PC-3 (cell line): Measurements from ENCODE around the gene IBA57. TPM values are rescaled to one million over a fixed set of nuclear protein-coding genes. Genes with fewer than 3 reads are reported as not detected.

ENCODE experiments used
- ATAC-seq: fragments of 200-7000 bp; cut with Tn5 transposase; 2 replicates; pipeline ENCODE4 v1.9.1; 2020; ENCODE audit warnings: mild to moderate bottlenecking, moderate library complexity
- BruUV-seq: library from RNA; stranded (reverse); fragments of 400-500 nt; replicated peaks from 2 replicates; lab custom pipeline; 2021; lab: Mats Ljungman, UMichigan
- CTCF ChIA-PET: fragments of 300-600 bp; sonication (Branson Sonifier 250); formaldehyde crosslinking; loops from one replicate; lab custom pipeline; 2022; ENCODE audit warnings: antibody characterized with exemption; lab: Charles Lee
- POLR2A ChIA-PET: fragments of 300-600 bp; sonication (Branson Sonifier 250); formaldehyde crosslinking; loops from one replicate; lab custom pipeline; 2022; ENCODE audit warnings: antibody characterized with exemption; ENCODE audit not compliant: unreplicated experiment; lab: Charles Lee
- DNase-seq: peaks from one replicate; pipeline ENCODE4 v3.0.0-alpha.2; 2015
- H2AFZ ChIP-seq: fragments of 300-600 bp; sonication (generic); 2 replicates; pipeline ENCODE4 v1.6.0; 2016; ENCODE audit warnings: antibody characterized with exemption, low read length
- H3F3A ChIP-seq: fragments of 300-600 bp; sonication (generic); one replicate; pipeline ENCODE4 v1.6.0; 2017; ENCODE audit warnings: antibody characterized with exemption, low read length, control low read depth, mild to moderate bottlenecking; ENCODE audit not compliant: unreplicated experiment
- H3K27ac ChIP-seq: fragments of 300-600 bp; sonication (generic); 2 replicates; pipeline ENCODE4 v1.5.1; 2016; ENCODE audit warnings: mild to moderate bottlenecking, low read length
- H3K27me3 ChIP-seq: fragments of 300-600 bp; sonication (generic); 2 replicates; pipeline ENCODE4 v1.6.1; 2016; ENCODE audit warnings: low read length, mixed read lengths
- H3K36me3 ChIP-seq: fragments of 300-600 bp; sonication (generic); 2 replicates; pipeline ENCODE4 v1.6.1; 2016; ENCODE audit warnings: low read depth, mixed run types, low read length, mixed read lengths
- H3K4me1 ChIP-seq: fragments of 300-600 bp; sonication (generic); 2 replicates; pipeline ENCODE4 v1.5.1; 2016; ENCODE audit warnings: low read length; ENCODE audit not compliant: insufficient read depth
- H3K4me2 ChIP-seq: fragments of 300-600 bp; sonication (generic); 2 replicates; pipeline ENCODE4 v1.6.0; 2016; ENCODE audit warnings: low read length
- H3K4me3 ChIP-seq: fragments of 300-600 bp; sonication (generic); 2 replicates; pipeline ENCODE4 v1.5.1; 2016; ENCODE audit warnings: mild to moderate bottlenecking, low read length, mixed read lengths
- H3K79me2 ChIP-seq: fragments of 300-600 bp; sonication (generic); 2 replicates; pipeline ENCODE4 v1.6.1; 2017; ENCODE audit warnings: low read length, mixed read lengths
- H3K9ac ChIP-seq: fragments of 300-600 bp; sonication (generic); 2 replicates; pipeline ENCODE4 v1.6.0; 2016; ENCODE audit warnings: mild to moderate bottlenecking, low read length
- H3K9me2 ChIP-seq: fragments of 300-600 bp; sonication (generic); replicated peaks from 2 replicates; pipeline ENCODE4 v1.6.1; 2016; ENCODE audit warnings: mixed run types, low read length, mixed read lengths
- H3K9me3 ChIP-seq: fragments of 300-600 bp; sonication (generic); 2 replicates; pipeline ENCODE4 v1.6.1; 2016; ENCODE audit warnings: low read length, mixed read lengths
- H4K20me1 ChIP-seq: fragments of 300-600 bp; sonication (generic); 2 replicates; pipeline ENCODE4 v1.6.1; 2016; ENCODE audit warnings: low read length, mixed read lengths
- CTCF ChIP-seq: fragments of 300-600 bp; sonication (generic); conservative IDR thresholded peaks from 2 replicates; pipeline ENCODE4 v1.5.1; 2017; ENCODE audit warnings: antibody characterized with exemption, low read depth, mild to moderate bottlenecking, low read length
- EZH2 ChIP-seq: fragments of 300-600 bp; sonication (generic); IDR thresholded peaks from one replicate; pipeline ENCODE4 v1.6.1; 2017; ENCODE audit warnings: antibody characterized with exemption, mild to moderate bottlenecking, low read length; ENCODE audit not compliant: unreplicated experiment
- EZH2phosphoT487 ChIP-seq: fragments of 300-600 bp; sonication (generic); IDR thresholded peaks from 2 replicates; pipeline ENCODE4 v1.6.1; 2018; ENCODE audit warnings: mild to moderate bottlenecking, antibody characterized with exemption, low read length, borderline replicate concordance
- intact Hi-C: fragments of 100-400 bp; cut with micrococcal nuclease; formaldehyde crosslinking; loops from 2 replicates; pipeline ENCODE4 v1.9.0; 2023
- total RNA-seq: library from RNA; depleted of rRNA; stranded (reverse); fragments of >200 nt; gene quantifications from 2 replicates; pipeline ENCODE4 v1.2.3, GENCODE V29; 2014

Gene IBA57
- total RNA-seq, 1 experiment from 2014 or later, result 18.3 TPM

- Histone ChIP-seq H3K27me3 (no peaks in the 10 kb centered on the region), H3K4me1 (no peaks in the 10 kb centered on the region), H3K79me2 (no peaks in the 10 kb centered on the region), H3F3A (no peaks in the 10 kb centered on the region), H3K9ac (no peak overlapping the region), H3K9me2 (no peaks in the 10 kb centered on the region), H2AFZ (no peak overlapping the region), H3K4me3 (no peak overlapping the region), H3K9me3 (peaks cover 20% of the 10 kb centered on the region), H3K4me2 (no peak overlapping the region), H3K27ac (no peak overlapping the region), H4K20me1 (no peaks in the 10 kb centered on the region), H3K36me3 (peaks cover 7% of the 10 kb centered on the region; the same call in 1 of the 2 replicates)
- DNase-seq (no peak), ATAC-seq (no peak)
- intact Hi-C loops, result no loop called here
- no TSS peak for BruUV-seq
- ChIA-PET POLR2A (no interaction called here), CTCF (no interaction called here)
- no peak for TF ChIP-seq CTCF
- TF ChIP-seq EZH2, result no peak
- TF ChIP-seq EZH2phosphoT487, result no peak
These were observed 45.3 kb upstream of the IBA57 start for GRCh38 chr1:228120351-228120750.

- no peak overlapping the region for H3K4me2 ChIP-seq
- H3K4me1 ChIP-seq, result no peaks in the 10 kb centered on the region
- no peaks in the 10 kb centered on the region for H3K27me3 ChIP-seq
- peaks cover 20% of the 10 kb centered on the region for H3K9me3 ChIP-seq
- no peaks in the 10 kb centered on the region for H3F3A ChIP-seq
- POLR2A ChIA-PET, result no interaction called here
- intact Hi-C loops, result no loop called here
- H2AFZ ChIP-seq, result no peak overlapping the region
- H3K36me3 ChIP-seq, result peaks cover 7% of the 10 kb centered on the region; the same call in 1 of the 2 replicates
- no peak overlapping the region for H3K9ac ChIP-seq
- BruUV-seq, result no TSS peak
- no peak for ATAC-seq
- no peak overlapping the region for H3K4me3 ChIP-seq
- DNase-seq, result no peak
- TF ChIP-seq EZH2, result no peak
- no peak for TF ChIP-seq EZH2phosphoT487
- no peak for TF ChIP-seq CTCF
- H3K79me2 ChIP-seq, result no peaks in the 10 kb centered on the region
- no peaks in the 10 kb centered on the region for H4K20me1 ChIP-seq
- H3K9me2 ChIP-seq, result no peaks in the 10 kb centered on the region
- H3K27ac ChIP-seq, result no peak overlapping the region
- CTCF ChIA-PET, result no interaction called here
These were observed 44.6 kb upstream of the IBA57 start for GRCh38 chr1:228120857-228121489.

- ChIA-PET CTCF (interaction anchor here (1.2 kb wide), 1 partner anchor 124 kb away, joined by 3 read pairs; no protein-coding TSS in a partner anchor), POLR2A (no interaction called here)
- H3K4me3 ChIP-seq, result no peak overlapping the region
- TF ChIP-seq CTCF (no peak), EZH2 (no peak), EZH2phosphoT487 (no peak)
- no peak overlapping the region for H2AFZ ChIP-seq
- ATAC-seq, result no peak
- H3K9me3 ChIP-seq, result peaks cover 14% of the 10 kb centered on the region
- H3F3A ChIP-seq, result no peaks in the 10 kb centered on the region
- DNase-seq, result no peak
- no peak overlapping the region for H3K27ac ChIP-seq
- no peak overlapping the region for H3K9ac ChIP-seq
- no peaks in the 10 kb centered on the region for H3K4me1 ChIP-seq
- BruUV-seq, result no TSS peak
- no peaks in the 10 kb centered on the region for H3K27me3 ChIP-seq
- H3K36me3 ChIP-seq, result peaks cover 4% of the 10 kb centered on the region; the same call in 1 of the 2 replicates
- no peaks in the 10 kb centered on the region for H3K79me2 ChIP-seq
- no peak overlapping the region for H3K4me2 ChIP-seq
- no peaks in the 10 kb centered on the region for H3K9me2 ChIP-seq
- no peaks in the 10 kb centered on the region for H4K20me1 ChIP-seq
- intact Hi-C loops, result no loop called here
These were observed 42.6 kb upstream of the IBA57 start for GRCh38 chr1:228122921-228123441.
